ENCODE data around the gene SPIRE1. TPM values are rescaled to one million over a fixed set of nuclear protein-coding genes. Genes with fewer than 3 reads are reported as not detected.
"Not testable (repeated sequence)": the region's sequence is repeated elsewhere in the genome, so short reads cannot be mapped to it uniquely, and the experiment has no call there.

Gene SPIRE1
- polyA plus RNA-seq, 1 donor = 6.7 TPM

GRCh38 chr18:12630136-12630535 is 27.8 kb downstream of the SPIRE1 start:
- no peak for DNase-seq
- Histone ChIP-seq H3K27ac (ENCODE audit: low read length) (no peak overlapping the region), H3K4me3 (ENCODE audit: low read length) (no peak overlapping the region), H3K36me3 (ENCODE audit: control insufficient read depth, insufficient read depth, low read length) (no peaks in the 10 kb centered on the region), H3K27me3 (ENCODE audit: control insufficient read depth, insufficient read depth, low read length) (no peaks in the 10 kb centered on the region), H3K9me3 (ENCODE audit: control insufficient read depth, low read depth, low read length) (no peaks in the 10 kb centered on the region), H3K4me1 (ENCODE audit: control insufficient read depth, insufficient read depth, low read length) (no peaks in the 10 kb centered on the region)
- no CpG with 5 or more reads among the region's 7 CpGs for WGBS (ENCODE audit: insufficient coverage, low lambda C conversion rate)

GRCh38 chr18:12628706-12629702 is 28.9 kb downstream of the SPIRE1 start:
- WGBS (ENCODE audit: insufficient coverage, low lambda C conversion rate) = 44% methylated on average over 1 of the region's 4 CpGs
- no peak overlapping the region for H3K4me3 ChIP-seq (ENCODE audit: low read length)
- no peaks in the 10 kb centered on the region for H3K4me1 ChIP-seq (ENCODE audit: control insufficient read depth, insufficient read depth, low read length)
- H3K27ac ChIP-seq (ENCODE audit: low read length) = no peak overlapping the region
- DNase-seq = no peak
- no peaks in the 10 kb centered on the region for H3K27me3 ChIP-seq (ENCODE audit: control insufficient read depth, insufficient read depth, low read length)
- no peaks in the 10 kb centered on the region for H3K9me3 ChIP-seq (ENCODE audit: control insufficient read depth, low read depth, low read length)
- H3K36me3 ChIP-seq (ENCODE audit: control insufficient read depth, insufficient read depth, low read length) = no peaks in the 10 kb centered on the region

- no CpG with 5 or more reads among the region's 3 CpGs for WGBS (ENCODE audit: insufficient coverage, low lambda C conversion rate)
- DNase-seq; H3K27me3 ChIP-seq (ENCODE audit: control insufficient read depth, insufficient read depth, low read length); H3K27ac ChIP-seq (ENCODE audit: low read length); H3K4me1 ChIP-seq (ENCODE audit: control insufficient read depth, insufficient read depth, low read length); H3K4me3 ChIP-seq (ENCODE audit: low read length); H3K9me3 ChIP-seq (ENCODE audit: control insufficient read depth, low read depth, low read length); H3K36me3 ChIP-seq (ENCODE audit: control insufficient read depth, insufficient read depth, low read length): not testable (repeated sequence)
These were observed 30.7 kb downstream of the SPIRE1 start for GRCh38 chr18:12627199-12627598.

GRCh38 chr18:12625241-12625640 is 32.7 kb downstream of the SPIRE1 start:
- 78% methylated on average over 1 of the region's 4 CpGs for WGBS (ENCODE audit: insufficient coverage, low lambda C conversion rate)
- Histone ChIP-seq H3K9me3 (ENCODE audit: control insufficient read depth, low read depth, low read length) (no peaks in the 10 kb centered on the region), H3K4me1 (ENCODE audit: control insufficient read depth, insufficient read depth, low read length) (no peaks in the 10 kb centered on the region), H3K27me3 (ENCODE audit: control insufficient read depth, insufficient read depth, low read length) (no peaks in the 10 kb centered on the region), H3K4me3 (ENCODE audit: low read length) (no peak overlapping the region), H3K36me3 (ENCODE audit: control insufficient read depth, insufficient read depth, low read length) (no peaks in the 10 kb centered on the region), H3K27ac (ENCODE audit: low read length) (no peak overlapping the region)
- DNase-seq = peak in 1 of 2 donors; percentile 4

GRCh38 chr18:12621742-12622306 is 36.1 kb downstream of the SPIRE1 start:
- no peaks in the 10 kb centered on the region for H3K36me3 ChIP-seq (ENCODE audit: control insufficient read depth, insufficient read depth, low read length)
- H3K9me3 ChIP-seq (ENCODE audit: control insufficient read depth, low read depth, low read length) = no peaks in the 10 kb centered on the region
- no peak for DNase-seq
- no peaks in the 10 kb centered on the region for H3K4me1 ChIP-seq (ENCODE audit: control insufficient read depth, insufficient read depth, low read length)
- H3K27me3 ChIP-seq (ENCODE audit: control insufficient read depth, insufficient read depth, low read length) = no peaks in the 10 kb centered on the region
- no peak overlapping the region for H3K27ac ChIP-seq (ENCODE audit: low read length)
- WGBS (ENCODE audit: insufficient coverage, low lambda C conversion rate) = 100% methylated on average over 3 of the region's 5 CpGs
- H3K4me3 ChIP-seq (ENCODE audit: low read length) = no peak overlapping the region

- WGBS (ENCODE audit: insufficient coverage, low lambda C conversion rate) = 80% methylated on average over 2 of the region's 2 CpGs
- DNase-seq = no peak
- no peaks in the 10 kb centered on the region for H3K36me3 ChIP-seq (ENCODE audit: control insufficient read depth, insufficient read depth, low read length)
- no peak overlapping the region for H3K27ac ChIP-seq (ENCODE audit: low read length)
- no peaks in the 10 kb centered on the region for H3K9me3 ChIP-seq (ENCODE audit: control insufficient read depth, low read depth, low read length)
- H3K27me3 ChIP-seq (ENCODE audit: control insufficient read depth, insufficient read depth, low read length) = no peaks in the 10 kb centered on the region
- no peak overlapping the region for H3K4me3 ChIP-seq (ENCODE audit: low read length)
- H3K4me1 ChIP-seq (ENCODE audit: control insufficient read depth, insufficient read depth, low read length) = no peaks in the 10 kb centered on the region
These were observed 42.2 kb downstream of the SPIRE1 start for GRCh38 chr18:12615748-12616147.

- Histone ChIP-seq H3K9me3 (ENCODE audit: control insufficient read depth, low read depth, low read length) (no peaks in the 10 kb centered on the region), H3K27ac (ENCODE audit: low read length) (no peak overlapping the region), H3K36me3 (ENCODE audit: control insufficient read depth, insufficient read depth, low read length) (no peaks in the 10 kb centered on the region), H3K4me1 (ENCODE audit: control insufficient read depth, insufficient read depth, low read length) (no peaks in the 10 kb centered on the region), H3K27me3 (ENCODE audit: control insufficient read depth, insufficient read depth, low read length) (no peaks in the 10 kb centered on the region), H3K4me3 (ENCODE audit: low read length) (no peak overlapping the region)
- WGBS (ENCODE audit: insufficient coverage, low lambda C conversion rate) = 71% methylated on average over 1 of the region's 1 CpG
- no peak for DNase-seq
These were observed 49.6 kb downstream of the SPIRE1 start for GRCh38 chr18:12608301-12608700.

GRCh38 chr18:12606592-12607315 is 51.2 kb downstream of the SPIRE1 start:
- no peak for DNase-seq
- 54% methylated on average over 3 of the region's 10 CpGs for WGBS (ENCODE audit: insufficient coverage, low lambda C conversion rate)
- Histone ChIP-seq H3K4me3 (ENCODE audit: low read length) (no peak overlapping the region), H3K27ac (ENCODE audit: low read length) (no peak overlapping the region), H3K9me3 (ENCODE audit: control insufficient read depth, low read depth, low read length) (no peaks in the 10 kb centered on the region), H3K27me3 (ENCODE audit: control insufficient read depth, insufficient read depth, low read length) (no peaks in the 10 kb centered on the region), H3K4me1 (ENCODE audit: control insufficient read depth, insufficient read depth, low read length) (no peaks in the 10 kb centered on the region), H3K36me3 (ENCODE audit: control insufficient read depth, insufficient read depth, low read length) (no peaks in the 10 kb centered on the region)

GRCh38 chr18:12604445-12605007 is 53.4 kb downstream of the SPIRE1 start:
- H3K4me3 ChIP-seq (ENCODE audit: low read length) = no peak overlapping the region
- H3K36me3 ChIP-seq (ENCODE audit: control insufficient read depth, insufficient read depth, low read length) = no peaks in the 10 kb centered on the region
- no peak for DNase-seq
- WGBS (ENCODE audit: insufficient coverage, low lambda C conversion rate) = no CpG with 5 or more reads among the region's 3 CpGs
- no peak overlapping the region for H3K27ac ChIP-seq (ENCODE audit: low read length)
- H3K9me3 ChIP-seq (ENCODE audit: control insufficient read depth, low read depth, low read length) = no peaks in the 10 kb centered on the region
- no peaks in the 10 kb centered on the region for H3K27me3 ChIP-seq (ENCODE audit: control insufficient read depth, insufficient read depth, low read length)
- no peaks in the 10 kb centered on the region for H3K4me1 ChIP-seq (ENCODE audit: control insufficient read depth, insufficient read depth, low read length)

GRCh38 chr18:12599966-12600365 is 57.9 kb downstream of the SPIRE1 start:
- H3K4me3 ChIP-seq (ENCODE audit: low read length) = no peak overlapping the region
- no peaks in the 10 kb centered on the region for H3K9me3 ChIP-seq (ENCODE audit: control insufficient read depth, low read depth, low read length)
- H3K4me1 ChIP-seq (ENCODE audit: control insufficient read depth, insufficient read depth, low read length) = no peaks in the 10 kb centered on the region
- no peaks in the 10 kb centered on the region for H3K36me3 ChIP-seq (ENCODE audit: control insufficient read depth, insufficient read depth, low read length)
- no peak overlapping the region for H3K27ac ChIP-seq (ENCODE audit: low read length)
- H3K27me3 ChIP-seq (ENCODE audit: control insufficient read depth, insufficient read depth, low read length) = no peaks in the 10 kb centered on the region
- WGBS (ENCODE audit: insufficient coverage, low lambda C conversion rate) = no CpG with 5 or more reads among the region's 3 CpGs
- DNase-seq = no peak
